GM12865 (cell line): Measurements from ENCODE around the gene GADD45A.

Experiments used
- DNase-seq: peaks from one replicate; pipeline ENCODE4 v3.0.0; 2010; ENCODE audit warnings: low read depth
- H3K4me3 ChIP-seq: 2 replicates; pipeline ENCODE4 v1.5.1; 2011; ENCODE audit warnings: mild to moderate bottlenecking, low read depth, low read length, control low read depth
- TF ChIP-seq, protein P1 (sequence below): IDR thresholded peaks from 2 replicates; pipeline ENCODE4 v1.5.1; 2011; ENCODE audit warnings: low read length, control low read depth, low read depth, inconsistent platforms; ENCODE audit not compliant: insufficient read depth; ENCODE audit errors: missing control alignments

The GADD45A gene

GRCh38 chr1:67717876-67718275 lies 32.9 kb downstream of the GADD45A start:
- no peak overlapping the region for H3K4me3 ChIP-seq
- DNase-seq = no peak
- TF ChIP-seq, protein P1, sequence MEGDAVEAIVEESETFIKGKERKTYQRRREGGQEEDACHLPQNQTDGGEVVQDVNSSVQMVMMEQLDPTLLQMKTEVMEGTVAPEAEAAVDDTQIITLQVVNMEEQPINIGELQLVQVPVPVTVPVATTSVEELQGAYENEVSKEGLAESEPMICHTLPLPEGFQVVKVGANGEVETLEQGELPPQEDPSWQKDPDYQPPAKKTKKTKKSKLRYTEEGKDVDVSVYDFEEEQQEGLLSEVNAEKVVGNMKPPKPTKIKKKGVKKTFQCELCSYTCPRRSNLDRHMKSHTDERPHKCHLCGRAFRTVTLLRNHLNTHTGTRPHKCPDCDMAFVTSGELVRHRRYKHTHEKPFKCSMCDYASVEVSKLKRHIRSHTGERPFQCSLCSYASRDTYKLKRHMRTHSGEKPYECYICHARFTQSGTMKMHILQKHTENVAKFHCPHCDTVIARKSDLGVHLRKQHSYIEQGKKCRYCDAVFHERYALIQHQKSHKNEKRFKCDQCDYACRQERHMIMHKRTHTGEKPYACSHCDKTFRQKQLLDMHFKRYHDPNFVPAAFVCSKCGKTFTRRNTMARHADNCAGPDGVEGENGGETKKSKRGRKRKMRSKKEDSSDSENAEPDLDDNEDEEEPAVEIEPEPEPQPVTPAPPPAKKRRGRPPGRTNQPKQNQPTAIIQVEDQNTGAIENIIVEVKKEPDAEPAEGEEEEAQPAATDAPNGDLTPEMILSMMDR = no peak

GRCh38 chr1:67719329-67720196 lies 34.6 kb downstream of the GADD45A start:
- no peak for DNase-seq
- TF ChIP-seq, protein P1 = no peak

DNA sequence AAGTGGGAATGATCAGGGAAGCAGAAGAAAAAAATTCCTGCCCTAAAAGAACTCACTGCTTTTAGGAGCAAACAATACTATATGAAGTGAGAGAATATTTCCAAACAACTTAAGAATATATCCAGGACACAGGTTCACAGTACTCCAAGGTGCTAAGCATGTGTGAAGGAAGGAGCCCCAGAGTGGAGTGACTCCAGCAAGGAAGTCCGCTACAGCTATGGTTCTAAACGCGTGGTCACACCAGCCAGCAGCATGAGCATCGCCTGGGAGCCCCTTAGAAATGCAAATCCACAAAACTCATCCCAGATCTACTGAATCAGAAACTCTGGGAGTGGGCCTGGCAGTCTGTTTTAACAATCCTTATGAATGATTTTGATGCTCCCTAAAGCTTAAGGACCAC lies 36.1 kb downstream of the GADD45A start:
- no peak overlapping the region for H3K4me3 ChIP-seq
- TF ChIP-seq, protein P1 = no peak
- DNase-seq = no peak

More at GRCh38 chr1:67719329-67720196, 34.6 kb downstream of the GADD45A start:
- H3K4me3 ChIP-seq = no peak overlapping the region

GRCh38 chr1:67721650-67722291 lies 36.8 kb downstream of the GADD45A start:
- peak; percentile 32 for DNase-seq
- no peak overlapping the region for H3K4me3 ChIP-seq
- TF ChIP-seq, protein P1 = no peak

DNA sequence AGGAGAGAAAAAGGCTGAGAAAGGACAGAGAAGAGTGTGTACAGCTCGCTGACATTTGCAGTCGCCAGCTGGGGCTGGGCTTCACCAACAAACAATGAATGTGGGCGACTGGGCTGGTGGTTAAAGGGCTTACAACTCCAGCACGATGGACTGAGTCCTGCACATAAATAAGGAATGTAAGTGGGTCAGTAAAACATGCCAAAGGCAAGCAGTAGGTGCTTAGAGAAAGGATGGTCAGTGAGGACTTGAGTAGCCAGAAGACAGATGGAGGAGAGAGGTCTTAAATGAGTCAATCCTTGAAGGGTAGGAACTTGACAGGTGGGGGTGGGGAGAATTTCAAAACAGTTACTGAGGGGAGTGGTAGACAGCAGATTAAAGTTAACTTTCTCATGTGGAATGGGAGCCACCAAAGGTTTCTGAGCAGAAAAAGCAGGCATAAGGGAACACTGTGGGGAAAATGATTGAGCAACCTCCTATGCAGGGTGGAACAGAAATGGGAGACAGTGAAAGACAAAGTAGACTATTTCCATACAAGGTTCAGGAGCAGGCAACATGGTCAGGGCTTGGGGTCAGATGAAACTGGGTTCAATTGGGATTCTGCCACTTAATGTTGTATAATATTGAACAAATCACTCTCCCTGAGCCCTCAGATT lies 37.4 kb downstream of the GADD45A start:
- H3K4me3 ChIP-seq = no peak overlapping the region
- TF ChIP-seq, protein P1 = no peak
- no peak for DNase-seq

GRCh38 chr1:67723126-67723525 lies 38.1 kb downstream of the GADD45A start:
- TF ChIP-seq, protein P1 = no peak
- no peak for DNase-seq
- no peak overlapping the region for H3K4me3 ChIP-seq
